Subcutaneous abdominal adipose tissue (tissue), 5 donors: ENCODE measurements around the gene MCM3AP.

Experiments
- H3K27ac ChIP-seq: one replicate; pipeline ENCODE4 v1.7.0; 2013; ENCODE audit warnings: low read depth, mild to moderate bottlenecking, inconsistent platforms, low read length, moderate library complexity
- H3K27me3 ChIP-seq, 5 donors: one replicate each; pipeline ENCODE4 v1.7.0; 2013; ENCODE audit warnings: low read length in 5 of 5, inconsistent platforms in 1 of 5; ENCODE audit not compliant: control insufficient read depth in 5 of 5, insufficient read depth in 4 of 5
- H3K36me3 ChIP-seq, 5 donors: one replicate each; pipeline ENCODE4 v1.7.0; 2013; ENCODE audit warnings: low read length in 5 of 5; ENCODE audit not compliant: control insufficient read depth in 5 of 5, insufficient read depth in 5 of 5
- H3K4me1 ChIP-seq, 5 donors: one replicate each; pipeline ENCODE4 v1.7.0; 2013; ENCODE audit warnings: low read length in 5 of 5, mild to moderate bottlenecking in 3 of 5, moderate library complexity in 1 of 5; ENCODE audit not compliant: control insufficient read depth in 5 of 5, insufficient read depth in 5 of 5
- H3K4me3 ChIP-seq, 5 donors: one replicate each; pipeline ENCODE4 v1.7.0; 2013; ENCODE audit warnings: low read length in 5 of 5, low read depth in 1 of 5
- H3K9ac ChIP-seq, 5 donors: one replicate each; pipeline ENCODE4 v1.7.0; 2013; ENCODE audit warnings: low read length in 5 of 5, mild to moderate bottlenecking in 4 of 5, moderate library complexity in 3 of 5
- H3K9me3 ChIP-seq, 5 donors: one replicate each; pipeline ENCODE4 v1.7.0; 2013; ENCODE audit warnings: low read length in 5 of 5; ENCODE audit not compliant: control insufficient read depth in 5 of 5
- donor health status: healthy.
- donor health status: healthy.
- donor health status: healthy.
- donor health status: healthy.
- donor health status: healthy.

MCM3AP gene

GRCh38 chr21:46189213-46189958 lies 96.0 kb downstream of the MCM3AP start:
- Histone ChIP-seq H3K27me3 (no peaks in the 10 kb centered on the region), H3K4me1 (peaks cover 0 to 33% (median 25%) of the 10 kb centered on the region in 5 donors), H3K27ac (peak overlapping the region; percentile 15), H3K9ac (peak overlapping the region in 1 of 5 donors; percentile 38), H3K9me3 (no peaks in the 10 kb centered on the region), H3K36me3 (peaks cover 0 to 60% (median 56%) of the 10 kb centered on the region in 5 donors), H3K4me3 (no peak overlapping the region)

DNA sequence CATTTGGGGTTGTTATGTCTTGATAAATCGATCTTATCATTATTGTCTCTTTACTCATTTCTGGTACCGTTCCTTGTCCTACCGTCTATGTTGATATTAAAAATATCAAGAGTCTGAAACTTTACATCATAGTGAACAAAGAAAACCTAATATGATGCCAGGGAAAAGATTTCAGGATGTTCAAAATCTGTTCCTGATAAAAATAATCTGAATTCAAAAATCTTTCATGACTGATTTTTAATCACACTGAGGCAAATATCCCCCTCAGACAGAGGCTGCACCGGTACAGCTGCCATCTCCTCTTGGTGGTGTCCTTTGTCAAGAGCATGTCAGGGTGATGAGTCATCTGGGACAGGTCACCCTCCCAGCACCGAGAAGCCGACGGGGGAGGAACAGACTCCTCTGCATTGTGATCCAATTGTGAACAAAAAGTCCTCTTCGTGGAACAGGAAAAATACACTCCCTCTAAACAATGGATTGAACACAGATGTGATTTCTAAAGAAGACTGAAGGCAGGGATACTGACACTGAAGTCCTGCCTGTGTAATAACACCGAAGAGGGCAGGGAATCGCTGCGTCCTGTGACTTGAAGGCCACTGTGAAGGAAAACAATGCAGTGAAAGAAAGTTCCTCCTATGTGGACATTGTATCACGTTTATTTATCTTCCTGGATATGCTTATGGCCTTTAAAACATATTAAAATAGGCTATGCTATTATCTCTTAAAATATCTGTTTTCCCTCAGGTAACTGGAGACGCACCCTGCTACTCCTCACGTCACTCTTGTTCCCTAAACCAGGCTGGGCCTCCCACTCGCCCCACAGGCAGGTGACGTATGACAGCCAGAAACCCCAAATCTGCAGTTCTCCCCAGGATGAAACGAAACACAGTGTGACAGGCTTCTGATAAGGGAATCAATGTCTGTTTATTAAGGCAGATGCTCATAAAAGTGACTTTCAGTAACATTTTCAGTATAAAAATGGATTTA lies 96.9 kb downstream of the MCM3AP start:
- peaks cover 0 to 4% (median 0%) of the 10 kb centered on the region in 5 donors for H3K27me3 ChIP-seq
- no peaks in the 10 kb centered on the region for H3K9me3 ChIP-seq
- H3K4me3 ChIP-seq: no peak overlapping the region
- H3K4me1 ChIP-seq: peaks cover 0 to 37% (median 32%) of the 10 kb centered on the region in 5 donors
- H3K9ac ChIP-seq: peak overlapping the region in 1 of 5 donors; percentile 38
- H3K27ac ChIP-seq: peak overlapping the region; percentile 15
- H3K36me3 ChIP-seq: peaks cover 0 to 52% (median 48%) of the 10 kb centered on the region in 5 donors

GRCh38 chr21:46187814-46188213 lies 97.6 kb downstream of the MCM3AP start:
- no peaks in the 10 kb centered on the region for H3K9me3 ChIP-seq
- H3K36me3 ChIP-seq: peaks cover 0 to 45% (median 41%) of the 10 kb centered on the region in 5 donors
- peaks cover 0 to 41% (median 36%) of the 10 kb centered on the region in 5 donors for H3K4me1 ChIP-seq
- no peak overlapping the region for H3K9ac ChIP-seq
- no peak overlapping the region for H3K4me3 ChIP-seq
- H3K27me3 ChIP-seq: peaks cover 0 to 9% (median 5%) of the 10 kb centered on the region in 5 donors
- peak overlapping the region; percentile 15 for H3K27ac ChIP-seq

DNA sequence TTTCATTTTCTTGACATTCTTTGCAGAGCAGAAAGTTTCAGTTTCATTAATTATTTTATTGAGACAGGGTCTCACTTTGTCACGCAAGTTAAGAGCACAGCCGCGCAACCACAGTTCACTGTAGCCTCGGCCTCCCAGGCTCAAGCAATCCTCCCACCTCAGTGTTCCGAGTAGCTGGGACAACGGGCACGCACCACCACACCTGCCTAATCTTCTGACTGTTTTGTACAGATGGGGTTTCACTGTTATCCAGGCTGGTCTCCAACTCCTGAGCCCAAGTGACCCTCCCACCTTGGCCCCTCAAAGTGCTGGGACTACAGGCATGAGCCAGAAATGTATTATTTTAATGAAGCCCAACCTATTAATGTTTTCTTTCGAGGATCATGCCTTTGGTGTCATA lies 98.2 kb downstream of the MCM3AP start:
- no peaks in the 10 kb centered on the region for H3K9me3 ChIP-seq
- H3K4me1 ChIP-seq: peaks cover 0 to 41% (median 37%) of the 10 kb centered on the region in 5 donors
- peaks cover 0 to 9% (median 6%) of the 10 kb centered on the region in 5 donors for H3K27me3 ChIP-seq
- peaks cover 0 to 39% (median 35%) of the 10 kb centered on the region in 5 donors for H3K36me3 ChIP-seq
- no peak overlapping the region for H3K9ac ChIP-seq
- H3K27ac ChIP-seq: no peak overlapping the region
- H3K4me3 ChIP-seq: no peak overlapping the region

GRCh38 chr21:46185716-46186115 lies 99.7 kb downstream of the MCM3AP start:
- peaks cover 0 to 24% (median 20%) of the 10 kb centered on the region in 5 donors for H3K36me3 ChIP-seq
- H3K27ac ChIP-seq: no peak overlapping the region
- no peaks in the 10 kb centered on the region for H3K9me3 ChIP-seq
- peaks cover 0 to 37% (median 29%) of the 10 kb centered on the region in 5 donors for H3K4me1 ChIP-seq
- H3K27me3 ChIP-seq: peaks cover 0 to 9% (median 8%) of the 10 kb centered on the region in 5 donors
- no peak overlapping the region for H3K9ac ChIP-seq
- H3K4me3 ChIP-seq: no peak overlapping the region
